ENCODE results near the gene SLC35C1. TPM values are rescaled to one million over a fixed set of nuclear protein-coding genes. Genes with fewer than 3 reads are reported as not detected.

The SLC35C1 gene
- total RNA-seq, result 10 to 100 TPM; 26.6 to 47.8 (median 35.6) TPM
- long read RNA-seq, donor 1, full-length matches to known transcripts, result 50 of 69 reads
- long read RNA-seq, donor 1, partial matches to known transcripts, result 13 of 69 reads
- long read RNA-seq, donor 1, other reads (novel, unspliced or antisense), result 6 of 69 reads
- long read RNA-seq, donor 2, full-length matches to known transcripts, result 31 of 36 reads
- long read RNA-seq, donor 2, partial matches to known transcripts, result 0 of 36 reads
- long read RNA-seq, donor 2, other reads (novel, unspliced or antisense), result 5 of 36 reads

GRCh38 chr11:45804761-45805304, at the start of gene SLC35C1:
Gene SLC35C1 (plus strand): TSS chr11:45805149. CDS start chr11:45805802, 653 bp downstream.
- no peaks in the 10 kb centered on the region for H3K36me3 ChIP-seq (ENCODE audit: low read depth)
- no peaks in the 10 kb centered on the region for H3K9me3 ChIP-seq
- DNase-seq, result peak; percentile 99
- peak within 1 kb of the TSS; percentile 65 for H3K4me3 ChIP-seq
- H3K4me1 ChIP-seq (ENCODE audit: low read depth), result peaks cover 40% of the 10 kb centered on the region
- peak; percentile 37 for TF ChIP-seq CTCF (IDR thresholded peaks at IDR 0.05)
- ATAC-seq, result peak; percentile 93
- intact Hi-C loops (cut with DNase I, micrococcal nuclease), result no loop called here

GRCh38 chr11:45755281-45755859, 49.6 kb upstream of the SLC35C1 start:
- intact Hi-C loops (cut with DNase I, micrococcal nuclease), result no loop called here
- ATAC-seq (no peak), DNase-seq (no peak)
- Histone ChIP-seq H3K4me3 (no peak overlapping the region), H3K9me3 (no peaks in the 10 kb centered on the region), H3K4me1 (ENCODE audit: low read depth) (no peaks in the 10 kb centered on the region), H3K36me3 (ENCODE audit: low read depth) (no peaks in the 10 kb centered on the region)
- TF ChIP-seq CTCF (IDR thresholded peaks at IDR 0.05), result no peak

DNA sequence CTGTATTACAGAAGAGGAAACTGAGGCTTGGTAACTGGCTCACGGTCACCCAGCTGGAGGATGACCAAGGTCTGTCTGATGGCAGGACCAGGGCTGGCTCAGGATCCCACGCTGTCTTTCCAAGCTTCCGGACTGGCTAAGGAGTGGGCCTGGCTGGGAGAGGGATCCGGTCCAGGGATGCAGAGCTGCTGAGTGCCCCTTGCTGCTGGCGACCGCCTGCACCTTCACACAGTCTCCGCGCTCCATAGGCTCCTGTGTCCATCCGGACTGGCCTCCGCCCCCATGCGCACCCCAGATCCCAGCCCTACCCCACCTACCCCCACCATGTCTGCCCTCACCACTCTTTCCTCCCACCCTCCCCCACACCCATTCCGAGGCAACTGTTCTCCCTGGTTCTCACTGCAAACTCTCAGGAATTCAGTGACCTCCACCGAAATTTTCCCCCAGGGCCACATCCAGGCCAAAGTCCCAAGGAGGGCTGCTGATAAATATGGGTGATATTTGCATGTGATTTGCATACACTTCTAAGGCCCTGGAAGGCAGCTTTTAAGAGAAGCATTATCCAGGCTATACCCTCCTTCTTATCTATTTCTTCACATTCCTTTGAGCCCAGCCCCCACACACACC, 48.5 kb upstream of the SLC35C1 start:
- DNase-seq (no peak), ATAC-seq (no peak)
- no peaks in the 10 kb centered on the region for H3K4me1 ChIP-seq (ENCODE audit: low read depth)
- intact Hi-C loops (cut with DNase I, micrococcal nuclease), result no loop called here
- no peak overlapping the region for H3K4me3 ChIP-seq
- no peaks in the 10 kb centered on the region for H3K36me3 ChIP-seq (ENCODE audit: low read depth)
- no peaks in the 10 kb centered on the region for H3K9me3 ChIP-seq
- no peak for TF ChIP-seq CTCF (IDR thresholded peaks at IDR 0.05)

- no peak overlapping the region for H3K4me3 ChIP-seq
- intact Hi-C loops (cut with DNase I, micrococcal nuclease), result no loop called here
- no peaks in the 10 kb centered on the region for H3K4me1 ChIP-seq (ENCODE audit: low read depth)
- no peak for DNase-seq
- H3K36me3 ChIP-seq (ENCODE audit: low read depth), result no peaks in the 10 kb centered on the region
- no peaks in the 10 kb centered on the region for H3K9me3 ChIP-seq
- no peak for ATAC-seq
- no peak for TF ChIP-seq CTCF (IDR thresholded peaks at IDR 0.05)
Observed at GRCh38 chr11:45757672-45758071, 47.3 kb upstream of the SLC35C1 start.

DNA sequence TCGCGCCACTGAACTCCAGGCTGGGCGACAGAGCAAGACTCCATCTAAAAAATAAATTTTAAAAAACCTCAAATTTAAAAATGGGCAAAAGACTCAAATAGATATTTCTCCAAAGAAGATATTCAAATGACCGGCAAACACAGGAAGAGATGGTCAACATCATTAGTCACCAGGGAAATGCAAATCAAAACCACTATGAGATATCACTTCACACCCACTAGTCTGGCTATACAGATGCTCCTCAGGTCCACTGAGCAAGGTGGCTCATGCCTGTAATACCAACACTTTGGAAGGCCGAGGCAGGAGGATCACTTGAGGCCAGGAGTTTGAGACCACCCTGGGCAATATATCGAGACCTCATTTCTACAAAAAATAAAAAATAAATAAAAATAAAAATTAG, 43.3 kb upstream of the SLC35C1 start:
- DNase-seq, result no peak
- intact Hi-C loops (cut with DNase I, micrococcal nuclease), result no loop called here

More for the DNA sequence above, 43.3 kb upstream of the SLC35C1 start:
- no peaks in the 10 kb centered on the region for H3K36me3 ChIP-seq (ENCODE audit: low read depth)
- no peaks in the 10 kb centered on the region for H3K9me3 ChIP-seq
- no peak overlapping the region for H3K4me3 ChIP-seq
- no peaks in the 10 kb centered on the region for H3K4me1 ChIP-seq (ENCODE audit: low read depth)
- TF ChIP-seq CTCF (IDR thresholded peaks at IDR 0.05), result no peak
- no peak for ATAC-seq

All from mucosa of descending colon (tissue), 3 donors.